GM12878 (cell line): ENCODE data around the gene ARPP21. TPM values are rescaled to one million over a fixed set of nuclear protein-coding genes. Genes with fewer than 3 reads are reported as not detected.

ENCODE experiments used
- ATAC-seq: fragments of 200-7000 bp; cut with Tn5 transposase; 3 replicates; pipeline ENCODE4 v1.9.1; 2020; ENCODE audit warnings: mild to moderate bottlenecking, moderate library complexity
- BruUV-seq: library from RNA; stranded (reverse); fragments of 400-500 nt; replicated peaks from 2 replicates; lab custom pipeline; 2021; lab: Mats Ljungman, UMichigan
- CTCF ChIA-PET: fragments of 300-600 bp; sonication (Branson Sonifier 250); formaldehyde crosslinking; extraction: SDS; loops from one replicate; lab custom pipeline; 2021; ENCODE audit warnings: inconsistent platforms; lab: Yijun Ruan, JAX
- POLR2A ChIA-PET: fragments of 350-600 bp; formaldehyde crosslinking; extraction: SDS; loops from one replicate; lab custom pipeline; 2021; ENCODE audit warnings: inconsistent platforms; lab: Charles Lee
- RAD21 ChIA-PET: fragments of 300-600 bp; sonication (Branson Sonifier 250); formaldehyde crosslinking; loops from one replicate; lab custom pipeline; 2023; ENCODE audit warnings: antibody characterized with exemption; ENCODE audit not compliant: unreplicated experiment; lab: Charles Lee
- SMC1A ChIA-PET: fragments of 300-600 bp; sonication (Branson Sonifier 250); formaldehyde crosslinking; loops from one replicate; lab custom pipeline; 2023; ENCODE audit not compliant: unreplicated experiment, uncharacterized antibody; lab: Charles Lee
- DNase-seq: peaks from one replicate; pipeline ENCODE4 v3.0.0-alpha.2; 2011; ENCODE audit warnings: low read depth, low spot score
- FAIRE-seq: peaks from 3 replicates; lab custom pipeline; 2011; peaks lifted over from hg19 to GRCh38; lab: Jason Lieb, UNC
- H2AFZ ChIP-seq: 2 replicates; pipeline ENCODE4 v1.6.0; 2011; ENCODE audit warnings: low read depth, low read length, control low read depth; ENCODE audit not compliant: control insufficient read depth
- H3K27ac ChIP-seq: 2 replicates; pipeline ENCODE4 v1.5.1; 2011; ENCODE audit warnings: control low read depth; ENCODE audit not compliant: control insufficient read depth, insufficient read depth
- H3K27me3 ChIP-seq, 2 experiments: replicated peaks in 1 of 2; 2 replicates each; pipeline versions ENCODE4 v1.6.0 to v1.6.1; 2011; ENCODE audit warnings: low read length in 1 of 2; ENCODE audit not compliant: control insufficient read depth in 2 of 2, insufficient read depth in 2 of 2
- H3K36me3 ChIP-seq, 2 experiments: 2 replicates each; pipeline ENCODE4 v1.5.1; 2011; ENCODE audit warnings: low read length in 1 of 2; ENCODE audit not compliant: control insufficient read depth in 2 of 2, insufficient read depth in 2 of 2
- H3K4me1 ChIP-seq: 2 replicates; pipeline ENCODE4 v1.6.1; 2011; ENCODE audit warnings: mild to moderate bottlenecking, low read length, moderate library complexity, mixed read lengths; ENCODE audit not compliant: control insufficient read depth, insufficient read depth
- H3K4me2 ChIP-seq: 2 replicates; pipeline ENCODE4 v1.6.0; 2011; ENCODE audit warnings: control low read depth; ENCODE audit not compliant: control insufficient read depth, insufficient read depth
- H3K4me3 ChIP-seq: fragments of 200-600 bp; sonication (generic); 2 replicates; pipeline ENCODE4 v1.5.1; 2016
- H3K79me2 ChIP-seq: 2 replicates; pipeline ENCODE4 v1.6.0; 2011; ENCODE audit warnings: low read length; ENCODE audit not compliant: control insufficient read depth, insufficient read depth
- H3K9ac ChIP-seq: 2 replicates; pipeline ENCODE4 v1.8.0; 2011; ENCODE audit warnings: low read length, control low read depth, mixed read lengths; ENCODE audit not compliant: control insufficient read depth, insufficient read depth
- H3K9me3 ChIP-seq: replicated peaks from 3 replicates; pipeline ENCODE4 v1.5.1; 2011; ENCODE audit warnings: mild to moderate bottlenecking, low read length; ENCODE audit not compliant: control insufficient read depth, insufficient read depth
- H4K20me1 ChIP-seq: 2 replicates; pipeline ENCODE4 v1.6.0; 2011; ENCODE audit not compliant: control insufficient read depth, insufficient read depth
- CREM ChIP-seq: IDR thresholded peaks from 2 replicates; pipeline ENCODE4 v1.6.1; 2014; ENCODE audit warnings: antibody characterized with exemption, low read depth
- IKZF1 ChIP-seq: fragments of 450-650 bp; conservative IDR thresholded peaks from 2 replicates; pipeline ENCODE4 v1.6.1; 2017; ENCODE audit warnings: antibody characterized with exemption, mild to moderate bottlenecking
- POLR2AphosphoS2 ChIP-seq: IDR thresholded peaks from 2 replicates; pipeline ENCODE4 v1.6.1; 2011; ENCODE audit warnings: low read depth, mild to moderate bottlenecking, low read length, improper control_type of control experiment, moderate library complexity
- RUNX3 ChIP-seq: IDR thresholded peaks from 2 replicates; pipeline ENCODE4 v1.6.1; 2012; ENCODE audit warnings: low read length, inconsistent platforms
- SPI1 ChIP-seq: IDR thresholded peaks from 2 replicates; pipeline ENCODE4 v1.6.1; 2011; ENCODE audit warnings: low read depth, mild to moderate bottlenecking, low read length, moderate library complexity, borderline replicate concordance; ENCODE audit not compliant: insufficient read depth
- ZNF592 ChIP-seq: fragments of 450-650 bp; IDR thresholded peaks from 2 replicates; pipeline ENCODE4 v1.6.1; 2017; ENCODE audit warnings: mild to moderate bottlenecking, moderate library complexity
- WGBS: methylation state at CpG from one replicate; pipeline ENCODE4 v1.1.6; 2016; ENCODE audit warnings: low lambda C conversion rate; ENCODE audit not compliant: insufficient replicate concordance, insufficient coverage; ENCODE audit errors: missing lambda C conversion rate; 5-methylcytosine and 5-hydroxymethylcytosine counted together
- in situ Hi-C: fragments of 300-500 bp; cut with MboI; formaldehyde crosslinking; loops from 9 replicates; pipeline ENCODE4 v1.14.3; 2018; ENCODE audit warnings: mixed read lengths
- intact Hi-C: fragments of 100-400 bp; cut with micrococcal nuclease; formaldehyde crosslinking; loops from one replicate; pipeline ENCODE4 v1.14.2; 2022; ENCODE audit not compliant: unreplicated experiment
- polyA plus RNA-seq, 11 experiments: library from polyadenylated mRNA; depleted of rRNA in 4 of 11; unstranded in 6 of 11; stranded (reverse) in 5 of 11; fragments of >200 nt; fragmentation: Nextera tagmentation in 4 of 11; fragmentation: Illumina TruSeq in 1 of 11; extraction: Ambion mirVana in 4 of 11; extraction: Trizol in 1 of 11; gene quantifications; 1 replicate in 1 of 11; 2 replicates in 10 of 11; pipeline versions ENCODE4 v1.2.1 to v1.2.3, GENCODE V29; 2011 to 2016; ENCODE audit warnings: inconsistent platforms in 2 of 11, missing spikeins in 2 of 11, low read depth in 1 of 11
- total RNA-seq, 4 experiments: library from RNA; depleted of rRNA in 3 of 4; stranded (reverse); fragments of >200 nt in 3 of 4; fragmentation: Illumina TruSeq in 1 of 4; extraction: Trizol in 1 of 4; gene quantifications; 2 replicates each; pipeline versions ENCODE4 v1.2.1 to v1.2.3, GENCODE V29; 2013 to 2021

Gene ARPP21
- total and polyA plus RNA-seq, 10 of the 15 experiments (the other 5 are each of a cell fraction or from before 2014, with no cell fraction given), result not detected

- FAIRE-seq (no peak), ATAC-seq (no peak), DNase-seq (no peak)
- in situ Hi-C loops, result no loop called here
- Histone ChIP-seq H3K27ac (no peak overlapping the region), H2AFZ (no peak overlapping the region), H3K4me2 (no peak overlapping the region), H3K9me3 (no peaks in the 10 kb centered on the region), H3K4me1 (no peaks in the 10 kb centered on the region), H3K27me3 (no peaks in the 10 kb centered on the region; a peak in 1 of 4 replicates), H3K9ac (no peak overlapping the region), H3K36me3 (no peaks in the 10 kb centered on the region), H3K79me2 (no peaks in the 10 kb centered on the region), H3K4me3 (no peak overlapping the region), H4K20me1 (no peaks in the 10 kb centered on the region)
- no peak for TF ChIP-seq IKZF1
- no peak for TF ChIP-seq ZNF592
- TF ChIP-seq CREM, result no peak
- TF ChIP-seq SPI1, result peak; percentile 71
- TF ChIP-seq POLR2AphosphoS2, result no peak
- no peak for TF ChIP-seq RUNX3
- WGBS, result 14% methylated on average over 5 of the region's 5 CpGs
- POLR2A ChIA-PET, result no interaction called here
- CTCF ChIA-PET, result no interaction called here
- intact Hi-C loops, result no loop called here
- SMC1A ChIA-PET, result interaction anchor here (1.5 kb wide), 1 partner anchor 15 kb away, joined by 4 read pairs; no protein-coding TSS in a partner anchor
- BruUV-seq, result no TSS peak
- RAD21 ChIA-PET, result no interaction called here
Observed at GRCh38 chr3:35680866-35681650, 41.7 kb downstream of the ARPP21 start.
